HG02885 (cell line): Measurements from ENCODE around the gene MEST.
A peak's percentile ranks its signal among the peaks of the same experiment; 100 is the strongest.
"Not testable (repeated sequence)": the region's sequence is repeated elsewhere in the genome, so short reads cannot be mapped to it uniquely, and the experiment has no call there.

Source experiments
- ATAC-seq: cut with Tn5 transposase; IDR thresholded peaks from one replicate; pipeline ENCODE4 v1.9.1; 2021; ENCODE audit warnings: mild to moderate bottlenecking; ENCODE audit not compliant: unreplicated experiment, poor library complexity

Gene MEST

DNA sequence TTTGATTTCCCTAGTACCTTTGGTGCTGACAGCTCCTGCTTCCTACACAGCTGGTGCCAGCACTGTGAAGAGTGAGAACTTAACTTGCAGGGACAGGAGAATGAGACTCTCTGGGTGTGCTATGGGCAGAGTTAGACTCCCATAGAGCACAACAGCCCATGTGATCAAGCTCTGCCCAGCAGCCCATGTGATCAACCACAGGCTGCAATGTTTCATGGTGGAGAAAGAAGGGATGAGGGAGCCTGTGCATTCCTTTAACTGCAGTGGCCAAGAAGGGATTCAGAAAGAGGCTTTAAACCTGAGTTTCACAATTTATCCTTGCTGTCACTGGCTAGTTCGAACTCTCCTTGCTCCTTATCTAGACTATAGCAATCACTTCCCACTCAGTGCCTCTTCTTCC, 10.0 kb upstream of the MEST start:
- no peak for ATAC-seq

DNA sequence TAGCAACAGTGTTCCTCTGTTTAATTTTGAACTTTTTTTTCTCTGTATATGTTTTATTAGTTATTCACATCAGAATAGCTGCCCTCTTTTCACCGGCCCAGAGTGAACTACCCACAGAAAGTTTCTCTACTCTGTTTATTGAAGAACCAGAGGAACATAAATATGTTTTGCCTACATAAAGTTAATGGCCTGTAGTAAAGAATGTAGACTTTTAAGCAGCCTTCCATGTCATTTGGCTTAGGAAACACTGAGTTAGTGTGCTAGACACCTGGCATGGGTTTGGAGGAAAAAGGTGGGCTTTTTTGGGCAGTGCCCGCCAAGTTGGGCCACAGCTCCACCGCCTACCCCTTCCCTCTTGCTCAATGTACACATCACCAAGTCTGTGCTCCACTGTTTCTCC, 8.9 kb upstream of the MEST start:
- ATAC-seq = no peak

DNA sequence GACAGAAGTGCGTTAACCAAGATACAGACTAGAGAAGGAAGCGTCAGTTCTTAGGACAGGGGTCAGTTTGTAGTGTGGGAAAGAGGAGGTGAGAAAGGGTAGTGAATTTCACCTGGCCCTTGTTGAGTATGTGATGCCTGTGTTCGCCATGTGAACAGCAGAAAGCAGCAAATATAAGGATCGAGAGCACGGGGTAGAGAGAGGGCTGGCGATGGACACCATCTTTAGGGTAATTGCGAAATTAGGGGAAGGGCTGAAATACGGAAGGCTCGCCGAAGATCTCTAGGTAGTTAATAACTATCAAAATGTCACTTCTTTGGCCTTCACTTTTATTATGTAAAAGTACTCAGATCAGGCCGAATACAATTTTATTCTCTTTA, 6.2 kb upstream of the MEST start:
- no peak for ATAC-seq

DNA sequence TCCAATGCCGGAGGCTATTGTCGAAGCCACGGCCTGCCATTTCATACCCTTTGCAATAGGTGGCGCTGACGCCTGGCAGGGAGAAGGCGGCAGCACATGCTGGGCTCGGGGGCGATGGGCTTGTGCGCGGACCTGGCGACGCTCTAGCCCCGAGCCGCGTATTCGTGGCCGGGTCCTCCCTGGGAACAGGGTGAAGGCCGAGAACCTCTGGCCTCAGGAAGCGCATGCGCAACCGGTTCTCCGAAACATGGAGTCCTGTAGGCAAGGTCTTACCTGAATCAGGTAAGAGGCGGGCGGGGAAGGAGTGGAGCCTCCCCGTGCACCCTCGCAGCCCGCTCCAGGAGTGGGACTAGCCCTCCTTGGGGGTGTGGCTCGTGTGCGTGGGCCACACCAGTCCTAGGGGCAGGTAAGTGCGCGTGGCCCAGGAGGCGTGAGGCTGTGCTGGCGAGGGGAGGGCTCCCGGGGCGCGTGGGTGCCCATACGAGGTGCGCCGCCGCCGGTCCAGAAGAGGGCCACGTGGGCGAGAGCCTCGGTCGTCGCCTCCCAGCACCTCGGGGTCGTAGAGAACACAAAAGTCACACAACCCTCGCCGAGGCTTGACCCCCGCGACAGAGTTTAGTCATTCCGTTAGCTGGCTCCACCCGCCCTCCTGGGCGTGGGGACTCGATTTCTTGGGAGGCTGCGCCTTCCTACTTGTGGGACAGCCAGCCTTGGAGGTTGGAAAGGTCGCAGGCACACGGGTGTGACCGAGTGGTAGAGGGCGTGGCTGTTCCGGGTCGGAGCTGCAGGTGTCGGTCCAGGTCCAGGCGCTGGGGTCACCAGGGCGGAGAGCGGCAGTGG, 5.6 kb upstream of the MEST start:
- peak; percentile 43 for ATAC-seq

DNA sequence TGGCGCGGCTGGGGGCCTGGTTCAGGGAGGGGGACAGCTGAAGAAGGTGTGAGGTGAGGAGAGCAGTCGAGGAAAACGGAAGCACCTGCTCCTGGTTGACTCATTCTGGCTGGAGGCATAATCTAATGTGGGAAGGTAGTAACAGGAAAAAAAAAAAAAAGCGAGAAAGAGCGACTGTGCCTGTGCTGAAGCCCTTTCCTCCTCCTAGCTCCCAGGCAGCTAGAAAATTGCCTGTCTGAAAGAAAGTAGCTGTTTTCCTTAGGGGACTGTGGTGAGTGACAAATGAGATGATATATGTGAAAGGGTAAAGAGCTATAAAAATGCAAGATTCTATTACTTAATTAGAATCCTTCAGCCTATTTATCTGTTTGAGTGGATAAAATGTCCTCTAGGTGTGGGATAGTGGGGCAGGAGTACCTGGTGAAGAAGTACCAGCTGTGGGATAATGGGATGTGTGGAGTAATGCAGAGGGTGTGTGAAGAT, 4.9 kb upstream of the MEST start:
- no peak for ATAC-seq

DNA sequence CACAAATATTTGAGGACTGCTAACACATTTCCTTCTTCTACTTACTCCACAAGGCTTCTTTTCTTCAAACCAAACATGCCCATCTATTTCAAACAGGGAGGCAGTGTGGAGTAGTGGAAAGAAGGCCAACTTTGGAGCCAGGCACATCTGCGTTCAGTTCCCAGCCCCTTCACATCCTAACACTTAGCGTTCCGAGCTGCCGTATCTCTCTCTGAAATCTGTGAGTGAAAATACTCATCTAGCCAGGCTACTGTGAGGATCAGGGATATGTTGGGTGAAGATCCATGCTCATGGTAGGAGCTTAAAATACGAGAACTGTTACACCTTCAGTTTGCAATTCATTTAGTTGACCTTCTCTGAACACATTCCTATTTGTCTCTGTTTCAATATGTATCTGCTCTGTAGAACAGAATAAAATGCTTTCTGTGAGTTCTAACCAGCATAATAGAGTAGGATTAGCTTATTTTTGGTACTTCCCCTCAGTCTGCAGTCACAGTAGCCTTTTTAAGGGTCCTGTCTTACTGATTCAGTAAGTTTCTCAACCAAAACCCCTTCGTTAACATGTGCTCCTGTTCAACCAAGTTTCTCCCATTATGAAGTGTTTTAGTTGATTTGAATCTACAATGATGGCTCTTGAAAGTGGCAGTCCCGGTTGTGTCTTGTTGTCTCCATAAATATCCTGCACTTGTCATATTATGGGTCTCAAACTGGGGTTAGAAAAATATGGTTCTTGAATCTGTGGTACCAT, 3.3 kb upstream of the MEST start:
- ATAC-seq = no peak

DNA sequence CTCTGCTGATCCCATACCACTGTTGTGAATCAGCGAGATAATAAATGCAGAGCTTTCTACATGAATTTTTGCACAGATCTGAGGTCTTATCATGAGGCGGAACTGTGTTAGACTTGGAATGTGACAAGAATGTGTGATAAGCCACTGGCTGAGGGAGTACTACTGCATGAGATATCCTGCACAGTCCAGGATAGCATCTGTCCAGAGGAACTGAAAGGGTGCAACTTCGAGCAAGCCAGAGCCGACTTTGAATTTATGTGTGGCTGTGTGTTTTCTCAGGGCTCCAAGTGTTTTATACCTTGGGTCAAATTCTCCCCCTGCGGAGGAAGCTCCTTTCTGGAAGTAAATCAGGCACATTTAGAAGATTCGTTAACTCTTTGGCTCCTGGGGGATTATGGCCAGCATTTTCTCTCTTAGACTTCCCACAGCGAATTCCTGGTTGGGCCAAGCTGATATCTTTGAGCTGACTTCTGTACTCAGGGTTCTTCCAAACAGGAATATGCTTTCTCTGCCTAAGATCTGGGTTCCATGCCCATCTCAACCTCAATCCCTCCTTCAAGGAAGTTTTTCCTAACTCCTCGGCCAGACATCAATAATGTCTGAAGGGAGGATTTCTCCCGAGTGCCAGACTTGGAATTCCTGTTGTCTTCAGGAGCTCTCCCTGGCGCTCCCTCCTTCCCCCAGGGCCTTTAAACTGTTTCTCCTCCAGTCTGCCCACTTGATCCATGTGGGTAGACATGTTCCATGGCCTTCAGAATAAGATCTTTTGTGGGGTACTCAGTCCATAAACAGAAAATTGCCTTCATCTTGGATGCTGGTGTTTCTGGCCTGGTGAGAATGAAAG, 2.5 kb upstream of the MEST start:
- ATAC-seq = no peak

DNA sequence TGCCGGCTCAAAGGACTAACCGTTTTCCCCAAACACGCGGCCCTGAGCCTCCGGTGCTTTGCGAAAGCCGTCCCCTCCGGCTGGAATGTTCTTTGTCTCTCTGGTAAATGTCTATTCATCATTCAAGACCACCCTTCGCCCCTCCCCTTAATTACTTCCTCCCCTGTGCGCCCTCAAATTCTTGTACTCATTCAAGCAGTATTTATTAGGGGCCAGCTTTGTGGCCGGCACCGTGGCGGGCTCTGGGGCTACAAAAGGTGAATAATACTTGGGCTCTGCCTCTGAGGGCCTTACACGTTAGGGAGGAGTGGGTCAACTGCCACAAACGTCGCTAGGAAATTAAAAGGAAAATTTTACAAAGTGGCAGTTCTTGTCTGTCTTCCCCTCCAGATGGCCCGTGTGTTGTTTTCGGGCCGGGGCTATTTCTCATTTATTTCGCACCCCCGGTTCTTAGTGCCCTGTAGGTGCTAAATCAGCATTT, 1.5 kb upstream of the MEST start:
- ATAC-seq = no peak

DNA sequence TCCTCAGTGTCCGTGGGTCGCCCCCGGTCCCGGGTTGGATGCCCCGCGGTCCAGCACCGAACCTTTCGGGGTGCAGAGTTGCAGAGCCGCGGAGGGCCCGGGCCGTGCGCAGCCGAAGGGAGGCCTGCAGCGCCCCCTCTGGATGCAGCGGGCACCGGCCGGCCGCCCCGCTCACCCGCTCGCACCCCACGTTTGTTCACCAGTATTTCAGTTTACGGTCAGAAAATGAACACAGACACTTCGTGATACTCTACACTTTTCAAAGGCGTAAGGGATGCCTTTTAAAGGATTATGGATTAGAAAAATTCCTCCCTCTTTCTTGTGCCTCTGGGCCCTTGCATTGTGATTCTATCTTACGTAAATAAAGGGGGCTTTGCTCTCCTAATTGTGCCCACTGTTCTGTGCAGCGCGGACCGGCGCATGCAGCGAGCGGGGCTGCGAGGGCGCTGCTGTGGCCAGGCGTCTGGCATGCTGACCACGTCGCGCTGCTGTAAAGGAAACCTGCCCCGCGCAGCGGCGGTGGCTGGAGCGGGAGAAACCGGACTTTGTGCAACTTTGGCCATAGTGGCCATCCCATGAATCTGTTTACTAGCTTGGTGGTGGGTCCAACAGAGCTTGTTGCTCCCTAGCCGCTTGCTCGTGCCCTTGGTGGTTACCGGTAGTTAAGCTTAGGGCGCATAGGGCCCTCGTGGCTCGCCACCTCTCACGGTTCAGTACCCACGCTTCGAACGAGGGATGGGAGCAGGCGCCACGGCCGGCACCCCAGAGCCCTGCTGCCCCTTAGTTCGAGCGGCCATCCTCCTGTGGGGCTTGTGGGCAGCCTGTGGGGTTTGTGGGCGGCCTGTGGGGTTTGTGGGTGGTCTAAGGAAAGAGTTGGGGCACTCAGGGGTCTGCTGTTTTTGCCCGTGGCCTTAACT, 739 bp upstream of the MEST start:
- peak; percentile 46 for ATAC-seq

DNA sequence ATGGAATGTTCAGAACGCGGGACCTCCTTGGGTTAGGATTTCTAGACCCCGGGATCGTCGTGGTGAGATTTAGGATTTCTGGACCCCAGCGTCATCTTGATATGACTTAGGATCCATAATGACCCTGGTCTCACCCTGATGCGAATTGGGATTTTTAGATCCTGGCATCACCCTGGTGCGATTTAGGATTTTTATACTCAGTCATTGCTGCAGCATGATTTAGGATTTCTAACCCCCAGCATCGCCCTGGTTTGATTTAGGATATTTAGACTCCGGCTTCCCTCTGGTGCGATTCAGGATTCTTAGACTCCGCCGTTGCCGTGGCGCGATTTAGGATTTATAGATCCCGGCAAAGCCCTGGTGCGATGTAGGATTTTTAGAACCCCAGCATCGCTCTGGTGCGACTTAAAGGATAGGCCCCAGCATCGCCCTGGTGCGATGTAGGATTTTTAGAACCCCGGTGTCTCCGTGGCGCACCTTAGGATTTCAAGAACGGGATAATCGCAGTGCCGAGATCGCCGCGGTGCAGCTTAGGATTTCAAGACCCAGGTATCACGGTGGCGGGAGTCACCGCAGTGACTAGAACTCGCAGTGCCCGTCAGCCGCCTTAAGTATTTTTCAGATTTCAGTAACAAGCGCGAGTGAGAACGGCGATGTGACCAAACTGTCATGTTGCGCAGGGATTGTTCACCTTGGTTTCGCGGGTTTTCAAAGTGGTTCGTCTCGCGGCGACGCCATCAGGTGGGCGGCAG, 814 bp downstream of the MEST start:
- no peak for ATAC-seq

DNA sequence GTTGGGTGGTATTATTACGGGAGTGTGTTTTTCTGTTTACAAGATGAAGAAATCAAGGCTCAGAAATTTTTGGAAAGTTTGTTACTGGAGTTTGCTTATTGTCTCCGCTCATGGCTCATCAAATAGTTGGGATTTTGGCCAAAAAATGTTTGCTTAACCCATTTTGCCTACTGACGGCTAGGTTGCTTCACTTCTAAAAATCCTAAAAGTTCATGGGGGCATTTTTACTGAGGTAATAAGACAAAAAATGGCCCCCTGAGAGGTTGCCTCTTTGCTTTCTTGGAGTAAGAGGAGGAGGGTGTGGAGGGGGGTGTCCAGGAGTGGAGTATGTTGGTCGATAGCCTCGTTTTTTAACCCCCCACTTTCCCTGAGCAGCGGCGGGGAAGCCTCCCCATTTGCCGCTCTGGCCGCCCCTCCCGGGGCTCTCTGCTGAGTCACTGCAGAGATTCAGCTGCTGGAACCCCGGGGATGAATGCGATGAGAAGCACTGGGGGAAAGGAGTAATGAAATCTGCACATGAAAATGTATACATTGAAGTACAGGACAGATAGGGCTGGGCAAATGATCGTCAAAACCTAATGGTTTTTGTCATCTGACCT, 1.5 kb downstream of the MEST start:
- ATAC-seq = no peak

DNA sequence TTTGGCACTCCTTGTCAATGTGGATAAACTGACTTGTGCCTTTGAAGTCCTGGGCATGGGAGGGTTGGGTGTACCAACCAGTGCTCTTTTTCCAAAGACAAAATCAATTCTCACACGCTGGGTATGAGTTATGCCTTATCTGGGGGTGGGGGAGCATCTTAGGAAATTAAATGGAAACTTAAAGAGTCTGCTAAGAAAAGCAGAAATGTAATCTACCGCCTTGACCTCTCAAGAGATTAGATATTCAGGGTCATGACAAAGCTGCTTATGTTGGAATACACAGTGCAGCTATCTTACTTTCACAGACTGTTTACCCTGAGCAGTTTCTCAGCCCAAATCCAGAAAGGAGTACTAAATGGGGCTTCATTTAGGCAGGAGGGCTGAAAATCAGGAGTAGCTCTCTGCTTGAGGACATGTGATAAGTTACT, 2.6 kb downstream of the MEST start:
- no peak for ATAC-seq

DNA sequence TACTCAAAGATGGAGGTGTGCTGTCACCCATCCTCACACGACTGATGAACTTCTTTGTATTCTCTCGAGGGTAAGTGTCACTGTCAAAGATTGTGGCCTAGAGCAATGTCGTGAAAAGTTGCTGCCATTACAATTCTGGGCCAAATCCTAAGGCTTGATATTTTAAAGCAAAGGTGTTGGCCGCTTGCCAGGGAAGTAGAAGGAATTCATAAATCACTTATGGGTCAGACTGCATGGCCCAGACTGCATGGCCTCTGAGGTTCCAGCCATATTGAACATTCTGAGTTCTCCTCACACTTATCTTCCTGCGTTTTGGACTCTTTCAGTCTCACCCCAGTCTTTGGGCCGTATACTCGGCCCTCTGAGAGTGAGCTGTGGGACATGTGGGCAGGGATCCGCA, 8.6 kb downstream of the MEST start:
- ATAC-seq = no peak

DNA sequence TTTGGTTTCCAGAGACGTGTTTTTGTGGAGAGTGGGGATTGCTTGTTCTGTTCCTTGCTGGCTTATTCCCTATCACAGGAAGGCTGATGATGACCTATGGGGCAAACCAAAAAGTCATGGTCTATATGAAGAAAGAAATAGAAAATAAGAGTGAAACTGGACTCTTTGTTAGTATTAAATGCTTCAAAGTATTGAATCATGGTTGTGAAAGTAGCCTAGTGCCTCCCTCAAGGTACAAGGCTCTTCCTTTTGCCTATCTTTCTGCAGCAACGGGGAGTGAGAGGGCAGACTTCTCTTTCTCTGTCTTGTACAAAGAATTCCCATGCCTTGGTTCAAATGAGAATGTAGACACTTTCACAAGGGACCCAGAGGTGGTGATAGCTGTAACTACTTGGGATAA, 9.0 kb downstream of the MEST start:
- ATAC-seq = no peak

DNA sequence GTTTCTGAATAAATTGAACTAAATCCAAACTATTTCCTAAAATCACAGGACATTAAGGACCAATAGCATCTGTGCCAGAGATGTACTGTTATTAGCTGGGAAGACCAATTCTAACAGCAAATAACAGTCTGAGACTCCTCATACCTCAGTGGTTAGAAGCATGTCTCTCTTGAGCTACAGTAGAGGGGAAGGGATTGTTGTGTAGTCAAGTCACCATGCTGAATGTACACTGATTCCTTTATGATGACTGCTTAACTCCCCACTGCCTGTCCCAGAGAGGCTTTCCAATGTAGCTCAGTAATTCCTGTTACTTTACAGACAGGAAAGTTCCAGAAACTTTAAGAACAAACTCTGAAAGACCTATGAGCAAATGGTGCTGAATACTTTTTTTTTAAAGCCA, 13.9 kb downstream of the MEST start:
- ATAC-seq = no peak

DNA sequence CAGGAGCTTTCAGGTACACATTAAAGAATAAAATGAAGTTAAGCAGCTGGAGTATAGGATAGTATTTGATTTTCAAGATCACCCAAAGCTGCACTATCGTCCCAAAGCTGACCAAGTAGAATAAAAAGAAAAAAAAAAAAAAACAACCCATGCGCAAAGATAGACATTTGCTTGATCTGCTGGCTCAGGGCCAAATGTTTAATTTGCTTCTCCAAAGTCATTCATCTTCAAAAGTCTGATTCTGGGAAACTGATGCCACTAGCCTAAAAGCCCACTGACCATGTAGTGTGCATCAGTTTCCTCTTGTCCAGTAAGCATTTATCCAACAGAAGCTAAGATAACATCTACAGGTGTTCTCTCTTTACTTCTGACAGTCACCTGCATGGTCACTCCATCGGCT, 14.5 kb downstream of the MEST start:
- no peak for ATAC-seq

DNA sequence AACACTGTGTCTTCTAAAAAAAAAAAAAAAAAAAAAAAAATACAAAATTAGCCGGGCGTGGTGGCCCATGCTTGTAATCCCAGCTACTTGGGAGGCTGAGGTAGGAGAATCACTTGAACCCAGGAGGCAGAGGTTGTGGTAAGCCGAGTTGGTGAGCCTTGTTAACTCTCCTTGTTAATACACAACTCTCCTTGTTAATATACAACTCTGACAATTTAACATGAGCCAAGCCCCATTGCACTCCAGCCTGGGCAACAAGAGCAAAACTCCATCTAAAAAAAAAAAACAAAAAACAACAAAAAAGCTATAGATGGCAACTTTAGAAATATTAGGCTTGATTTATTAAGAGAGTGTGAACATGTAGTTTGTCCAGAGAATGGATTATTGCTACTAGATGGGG, 20.2 kb downstream of the MEST start:
- ATAC-seq = not testable (repeated sequence)

DNA sequence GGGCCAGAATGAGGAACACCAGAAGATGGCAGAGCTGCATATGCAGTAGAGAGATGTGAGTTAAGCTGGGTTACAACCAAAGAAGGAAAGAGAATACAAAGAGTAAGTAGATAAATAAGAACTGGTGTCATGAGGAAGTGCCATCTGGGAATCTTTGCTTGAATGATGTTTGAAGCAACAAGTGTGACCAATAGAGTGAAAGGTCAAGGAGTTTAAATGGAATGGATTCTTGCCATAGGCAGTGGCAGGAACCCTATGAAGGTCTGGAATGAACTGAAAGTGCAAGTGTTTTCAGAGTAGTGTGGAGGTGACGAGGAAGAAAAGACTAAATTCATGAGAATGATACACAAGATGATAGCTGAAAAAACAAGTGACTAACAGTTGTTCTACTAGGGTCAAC, 21.6 kb downstream of the MEST start:
- no peak for ATAC-seq
